ENCODE measurements around the gene DNAJC24. TPM values are rescaled to one million over a fixed set of nuclear protein-coding genes. Genes with fewer than 3 reads are reported as not detected.

Gene DNAJC24
- total RNA-seq, 1 donor from 2014 or later: 14.2 TPM

DNA sequence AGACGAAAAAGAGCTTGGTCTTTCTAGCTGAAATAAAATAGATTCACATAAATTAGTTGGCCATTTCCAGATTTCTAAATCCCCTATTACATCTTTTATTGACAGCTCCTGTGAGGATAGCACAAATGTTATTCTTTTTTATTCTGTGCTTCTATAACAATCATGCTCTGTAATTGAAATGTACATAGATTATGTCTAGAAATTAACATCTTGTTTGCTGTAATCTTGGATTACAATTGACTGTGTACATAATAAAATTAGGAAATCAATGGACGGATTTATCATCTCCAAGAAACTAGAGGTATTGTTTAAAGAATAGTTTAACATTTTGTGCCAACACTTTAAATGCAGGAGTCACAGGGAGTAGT is 108.5 kb downstream of the DNAJC24 start:
- TF ChIP-seq, protein P1, sequence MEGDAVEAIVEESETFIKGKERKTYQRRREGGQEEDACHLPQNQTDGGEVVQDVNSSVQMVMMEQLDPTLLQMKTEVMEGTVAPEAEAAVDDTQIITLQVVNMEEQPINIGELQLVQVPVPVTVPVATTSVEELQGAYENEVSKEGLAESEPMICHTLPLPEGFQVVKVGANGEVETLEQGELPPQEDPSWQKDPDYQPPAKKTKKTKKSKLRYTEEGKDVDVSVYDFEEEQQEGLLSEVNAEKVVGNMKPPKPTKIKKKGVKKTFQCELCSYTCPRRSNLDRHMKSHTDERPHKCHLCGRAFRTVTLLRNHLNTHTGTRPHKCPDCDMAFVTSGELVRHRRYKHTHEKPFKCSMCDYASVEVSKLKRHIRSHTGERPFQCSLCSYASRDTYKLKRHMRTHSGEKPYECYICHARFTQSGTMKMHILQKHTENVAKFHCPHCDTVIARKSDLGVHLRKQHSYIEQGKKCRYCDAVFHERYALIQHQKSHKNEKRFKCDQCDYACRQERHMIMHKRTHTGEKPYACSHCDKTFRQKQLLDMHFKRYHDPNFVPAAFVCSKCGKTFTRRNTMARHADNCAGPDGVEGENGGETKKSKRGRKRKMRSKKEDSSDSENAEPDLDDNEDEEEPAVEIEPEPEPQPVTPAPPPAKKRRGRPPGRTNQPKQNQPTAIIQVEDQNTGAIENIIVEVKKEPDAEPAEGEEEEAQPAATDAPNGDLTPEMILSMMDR (IDR thresholded peaks at IDR 0.05; ENCODE audit: insufficient read depth, low read length, severe bottlenecking): no peak
- DNase-seq (ENCODE audit: low read depth) (no peak), FAIRE-seq (no peak)
- Histone ChIP-seq H3K36me3 (ENCODE audit: control insufficient read depth, insufficient read depth, low read length) (no peaks in the 10 kb centered on the region), H3K27me3 (ENCODE audit: control insufficient read depth, insufficient read depth, low read length) (no peaks in the 10 kb centered on the region), H3K4me3 (ENCODE audit: low read depth, low read length) (no peak overlapping the region)

DNA sequence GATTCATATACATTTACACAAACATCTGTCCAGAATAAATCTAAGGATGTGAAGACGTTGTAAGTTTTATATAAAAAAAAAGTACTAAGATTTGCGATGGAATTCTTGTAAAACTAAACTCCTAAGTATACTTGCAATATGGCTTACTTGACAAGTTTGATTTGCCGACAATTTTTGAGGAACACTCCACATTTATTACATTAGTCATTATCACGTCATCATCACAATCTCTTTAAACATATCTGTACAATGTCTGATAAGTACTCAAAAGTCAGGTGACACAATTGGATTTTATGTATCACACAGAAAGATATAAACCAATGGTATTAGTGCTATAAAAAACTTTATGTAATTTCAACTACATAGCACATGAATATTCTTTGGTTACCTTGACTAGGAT is 109.4 kb downstream of the DNAJC24 start:
- TF ChIP-seq, protein P1 (IDR thresholded peaks at IDR 0.05; ENCODE audit: insufficient read depth, low read length, severe bottlenecking): no peak
- no peak overlapping the region for H3K4me3 ChIP-seq (ENCODE audit: low read depth, low read length)
- no peak for DNase-seq (ENCODE audit: low read depth)
- no peaks in the 10 kb centered on the region for H3K27me3 ChIP-seq (ENCODE audit: control insufficient read depth, insufficient read depth, low read length)
- H3K36me3 ChIP-seq (ENCODE audit: control insufficient read depth, insufficient read depth, low read length): no peaks in the 10 kb centered on the region
- no peak for FAIRE-seq

DNA sequence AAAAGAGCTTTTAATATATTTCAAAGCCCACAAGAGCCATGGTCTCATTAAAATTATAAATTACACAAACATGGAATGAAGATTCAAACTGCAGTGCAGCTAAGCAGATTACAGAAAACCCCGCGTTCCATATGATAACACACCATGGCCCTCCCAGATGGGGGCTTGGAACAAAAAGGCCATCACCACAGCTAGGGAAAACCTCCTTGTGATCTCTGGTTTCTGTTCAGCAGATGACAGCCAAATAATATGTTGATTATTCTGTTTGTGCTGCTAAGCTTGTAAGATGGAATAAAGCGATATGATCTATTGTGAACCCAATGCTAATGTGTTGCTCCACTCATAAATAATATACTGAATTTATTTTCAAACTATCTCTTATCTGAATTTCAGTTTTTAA is 111.3 kb downstream of the DNAJC24 start:
- FAIRE-seq (no peak), DNase-seq (ENCODE audit: low read depth) (no peak)
- Histone ChIP-seq H3K4me3 (ENCODE audit: low read depth, low read length) (no peak overlapping the region), H3K27me3 (ENCODE audit: control insufficient read depth, insufficient read depth, low read length) (no peaks in the 10 kb centered on the region), H3K36me3 (ENCODE audit: control insufficient read depth, insufficient read depth, low read length) (no peaks in the 10 kb centered on the region)
- TF ChIP-seq, protein P1 (IDR thresholded peaks at IDR 0.05; ENCODE audit: insufficient read depth, low read length, severe bottlenecking): no peak

Other genes with a start within 250 kb of the DNAJC24 start
- gene DCDC1, start 121 bp upstream of the DNAJC24 start, total RNA-seq: not detected in 2 replicates
- 11.3 and 13.2 TPM in 2 replicates for gene IMMP1L, start 139.8 kb downstream of the DNAJC24 start, total RNA-seq
- gene ELP4, start 139.9 kb downstream of the DNAJC24 start, total RNA-seq: 11.1 and 13.2 TPM in 2 replicates